Prostate gland (tissue), 2 donors: Measurements from ENCODE around the gene CLHC1.
A peak's percentile ranks its signal among the peaks of the same experiment; 100 is the strongest.

Experiments
- POLR2A ChIP-seq: fragments of 450-650 bp; IDR thresholded peaks from one replicate; pipeline ENCODE4 v1.6.1; 2016; ENCODE audit warnings: antibody characterized with exemption, mild to moderate bottlenecking
- POLR2AphosphoS5 ChIP-seq: sonication (generic); formaldehyde crosslinking; IDR thresholded peaks from one replicate; pipeline ENCODE4 v1.6.1; 2017; ENCODE audit warnings: antibody characterized with exemption
- TF ChIP-seq, protein P1 (sequence below), 4 experiments: fragments of 200-600 bp in 2 of 4; fragments of 450-650 bp in 2 of 4; sonication (generic) in 2 of 4; IDR thresholded peaks; 1 replicate in 3 of 4; 2 replicates in 1 of 4; pipeline ENCODE4 v1.5.1; 2016 to 2019; ENCODE audit warnings: antibody characterized with exemption in 4 of 4, mild to moderate bottlenecking in 2 of 4, moderate library complexity in 2 of 4

DNA sequence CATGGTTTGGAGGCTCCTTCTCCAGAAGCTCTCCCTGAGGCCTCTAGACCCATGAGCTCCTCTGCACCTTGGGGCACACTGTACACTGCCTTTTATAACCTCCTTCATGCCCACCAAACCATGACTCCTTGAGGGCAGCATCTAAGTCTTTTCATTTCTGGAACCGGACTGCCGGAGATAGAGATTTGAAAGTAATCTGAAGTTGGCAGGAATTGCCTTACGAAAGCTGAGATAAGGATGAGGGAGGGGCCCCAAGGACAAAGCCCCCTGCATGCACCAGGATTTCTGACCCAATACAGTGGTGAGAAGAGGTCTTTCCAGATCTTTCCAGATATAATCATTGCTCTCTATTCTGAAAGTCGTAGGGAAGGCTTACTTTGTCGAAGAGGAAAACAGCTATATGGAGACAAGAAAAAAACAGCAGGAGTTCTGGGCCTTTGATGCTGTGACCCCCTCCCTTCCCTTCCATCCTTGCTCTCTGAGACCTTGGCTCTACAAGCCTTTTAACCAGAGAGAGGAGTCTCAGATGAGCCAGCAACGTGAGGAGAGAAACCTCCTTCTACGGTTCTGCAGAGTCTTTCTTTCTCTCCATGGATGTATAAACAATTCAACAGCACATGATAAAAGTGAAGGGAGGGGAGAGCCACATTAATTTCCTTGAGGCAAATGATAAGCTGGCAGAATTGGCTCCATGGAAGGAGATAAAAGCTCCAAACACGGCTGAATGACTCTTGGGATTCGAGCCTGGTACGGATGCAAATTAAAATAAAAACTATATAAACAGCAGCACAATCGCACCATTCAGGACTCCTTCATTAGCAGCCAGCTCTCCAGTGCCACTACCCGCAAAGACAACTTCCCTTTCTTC is 93.8 kb downstream of the CLHC1 start:
- TF ChIP-seq POLR2A (no peak), POLR2AphosphoS5 (peak; percentile 5)
- TF ChIP-seq, protein P1, sequence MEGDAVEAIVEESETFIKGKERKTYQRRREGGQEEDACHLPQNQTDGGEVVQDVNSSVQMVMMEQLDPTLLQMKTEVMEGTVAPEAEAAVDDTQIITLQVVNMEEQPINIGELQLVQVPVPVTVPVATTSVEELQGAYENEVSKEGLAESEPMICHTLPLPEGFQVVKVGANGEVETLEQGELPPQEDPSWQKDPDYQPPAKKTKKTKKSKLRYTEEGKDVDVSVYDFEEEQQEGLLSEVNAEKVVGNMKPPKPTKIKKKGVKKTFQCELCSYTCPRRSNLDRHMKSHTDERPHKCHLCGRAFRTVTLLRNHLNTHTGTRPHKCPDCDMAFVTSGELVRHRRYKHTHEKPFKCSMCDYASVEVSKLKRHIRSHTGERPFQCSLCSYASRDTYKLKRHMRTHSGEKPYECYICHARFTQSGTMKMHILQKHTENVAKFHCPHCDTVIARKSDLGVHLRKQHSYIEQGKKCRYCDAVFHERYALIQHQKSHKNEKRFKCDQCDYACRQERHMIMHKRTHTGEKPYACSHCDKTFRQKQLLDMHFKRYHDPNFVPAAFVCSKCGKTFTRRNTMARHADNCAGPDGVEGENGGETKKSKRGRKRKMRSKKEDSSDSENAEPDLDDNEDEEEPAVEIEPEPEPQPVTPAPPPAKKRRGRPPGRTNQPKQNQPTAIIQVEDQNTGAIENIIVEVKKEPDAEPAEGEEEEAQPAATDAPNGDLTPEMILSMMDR (IDR thresholded peaks at IDR 0.05) = no peak
